HG02970 (cell line): ENCODE measurements around the gene PLEKHM2.
"Not testable (repeated sequence)": the region's sequence is repeated elsewhere in the genome, so short reads cannot be mapped to it uniquely, and the experiment has no call there.

ENCODE experiments used
- ATAC-seq: cut with Tn5 transposase; IDR thresholded peaks from one replicate; pipeline ENCODE4 v1.9.1; 2021; ENCODE audit warnings: mild to moderate bottlenecking, moderate library complexity, moderate number of reproducible peaks; ENCODE audit not compliant: unreplicated experiment, low FRiP score

Gene PLEKHM2

GRCh38 chr1:15698201-15698600 is 14.1 kb downstream of the PLEKHM2 start:
- ATAC-seq: no peak

GRCh38 chr1:15699321-15699720 is 15.2 kb downstream of the PLEKHM2 start:
- ATAC-seq: not testable (repeated sequence)

GRCh38 chr1:15700508-15700907 is 16.4 kb downstream of the PLEKHM2 start:
- ATAC-seq: no peak

- no peak for ATAC-seq
These were observed 17.7 kb downstream of the PLEKHM2 start for GRCh38 chr1:15701784-15702183.

- ATAC-seq: no peak
These were observed 18.8 kb downstream of the PLEKHM2 start for GRCh38 chr1:15702722-15703550.

- ATAC-seq: no peak
These were observed 19.4 kb downstream of the PLEKHM2 start for GRCh38 chr1:15703562-15703961.

- no peak for ATAC-seq
These were observed 20.5 kb downstream of the PLEKHM2 start for GRCh38 chr1:15704526-15705183.

- no peak for ATAC-seq
These were observed 21.1 kb downstream of the PLEKHM2 start for GRCh38 chr1:15705184-15705566.

GRCh38 chr1:15706751-15707150 is 22.6 kb downstream of the PLEKHM2 start:
- no peak for ATAC-seq

- no peak for ATAC-seq
These were observed 23.3 kb downstream of the PLEKHM2 start for GRCh38 chr1:15707239-15707925.

- no peak for ATAC-seq
These were observed 24.5 kb downstream of the PLEKHM2 start for GRCh38 chr1:15708486-15709137.

GRCh38 chr1:15709226-15709625 is 25.1 kb downstream of the PLEKHM2 start:
- no peak for ATAC-seq

- ATAC-seq: no peak
These were observed 28.0 kb downstream of the PLEKHM2 start for GRCh38 chr1:15712168-15712567.

GRCh38 chr1:15714406-15715136 is 30.5 kb downstream of the PLEKHM2 start:
- no peak for ATAC-seq

- ATAC-seq: no peak
These were observed 33.5 kb downstream of the PLEKHM2 start for GRCh38 chr1:15717418-15718125.

- no peak for ATAC-seq
These were observed 34.1 kb downstream of the PLEKHM2 start for GRCh38 chr1:15718199-15718601.

- no peak for ATAC-seq
These were observed 35.4 kb downstream of the PLEKHM2 start for GRCh38 chr1:15719381-15720120.

- no peak for ATAC-seq
These were observed 36.7 kb downstream of the PLEKHM2 start for GRCh38 chr1:15720861-15721260.

- no peak for ATAC-seq
These were observed 38.3 kb downstream of the PLEKHM2 start for GRCh38 chr1:15722411-15722810.
